Left ventricle myocardium inferior (tissue), 1 donor: ENCODE measurements around the gene ANK3. TPM values are rescaled to one million over a fixed set of nuclear protein-coding genes. Genes with fewer than 3 reads are reported as not detected.

ENCODE experiments used
- DNase-seq: peaks from one replicate; pipeline ENCODE4 v3.0.0-alpha.2; 2020
- H3K27ac ChIP-seq: fragments of 200-600 bp; replicated peaks from 2 replicates; pipeline ENCODE4 v1.8.0; 2021
- H3K27me3 ChIP-seq: fragments of 200-600 bp; 2 replicates; pipeline ENCODE4 v1.8.0; 2021; ENCODE audit warnings: low read depth
- H3K36me3 ChIP-seq: fragments of 200-600 bp; 2 replicates; pipeline ENCODE4 v1.8.0; 2021
- H3K4me1 ChIP-seq: fragments of 200-600 bp; 2 replicates; pipeline ENCODE4 v1.8.0; 2021
- H3K4me3 ChIP-seq: fragments of 200-600 bp; 2 replicates; pipeline ENCODE4 v1.8.0; 2021; ENCODE audit warnings: mild to moderate bottlenecking, moderate library complexity
- H3K9me3 ChIP-seq: fragments of 200-600 bp; replicated peaks from 2 replicates; pipeline ENCODE4 v1.8.0; 2021
- intact Hi-C: fragments of 100-400 bp; cut with micrococcal nuclease; formaldehyde crosslinking; loops from one replicate; pipeline ENCODE4 v1.11.0; 2022
- total RNA-seq: library from RNA; stranded (reverse); fragmentation: NEBNext Ultra II Directional; extraction: Animal tissue kit (Norgen Biotek cat#: 25700); gene quantifications from one replicate; pipeline ENCODE4 v1.2.1, GENCODE V29; 2021
- TF ChIP-seq, protein P1 (sequence below): fragments of 200-600 bp; IDR thresholded peaks from 2 replicates; pipeline ENCODE4 v1.8.0; 2021; ENCODE audit warnings: antibody characterized with exemption, mild to moderate bottlenecking, borderline replicate concordance
- donor health status: DM: no; HTN: yes; CAD: no; lungs with severe emphysema.

The ANK3 gene
- total RNA-seq, 1 donor from 2014 or later: 179 TPM

- intact Hi-C loops: no loop called here
- H3K9me3 ChIP-seq: no peaks in the 10 kb centered on the region
- H3K36me3 ChIP-seq: no peaks in the 10 kb centered on the region
- H3K4me1 ChIP-seq: no peaks in the 10 kb centered on the region
- no peak for DNase-seq
- no peak overlapping the region for H3K27ac ChIP-seq
- no peaks in the 10 kb centered on the region for H3K27me3 ChIP-seq
- TF ChIP-seq, protein P1, sequence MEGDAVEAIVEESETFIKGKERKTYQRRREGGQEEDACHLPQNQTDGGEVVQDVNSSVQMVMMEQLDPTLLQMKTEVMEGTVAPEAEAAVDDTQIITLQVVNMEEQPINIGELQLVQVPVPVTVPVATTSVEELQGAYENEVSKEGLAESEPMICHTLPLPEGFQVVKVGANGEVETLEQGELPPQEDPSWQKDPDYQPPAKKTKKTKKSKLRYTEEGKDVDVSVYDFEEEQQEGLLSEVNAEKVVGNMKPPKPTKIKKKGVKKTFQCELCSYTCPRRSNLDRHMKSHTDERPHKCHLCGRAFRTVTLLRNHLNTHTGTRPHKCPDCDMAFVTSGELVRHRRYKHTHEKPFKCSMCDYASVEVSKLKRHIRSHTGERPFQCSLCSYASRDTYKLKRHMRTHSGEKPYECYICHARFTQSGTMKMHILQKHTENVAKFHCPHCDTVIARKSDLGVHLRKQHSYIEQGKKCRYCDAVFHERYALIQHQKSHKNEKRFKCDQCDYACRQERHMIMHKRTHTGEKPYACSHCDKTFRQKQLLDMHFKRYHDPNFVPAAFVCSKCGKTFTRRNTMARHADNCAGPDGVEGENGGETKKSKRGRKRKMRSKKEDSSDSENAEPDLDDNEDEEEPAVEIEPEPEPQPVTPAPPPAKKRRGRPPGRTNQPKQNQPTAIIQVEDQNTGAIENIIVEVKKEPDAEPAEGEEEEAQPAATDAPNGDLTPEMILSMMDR: no peak
- H3K4me3 ChIP-seq: no peak overlapping the region
Observed at GRCh38 chr10:60413306-60414012, 23.8 kb upstream of the ANK3 start.

DNA sequence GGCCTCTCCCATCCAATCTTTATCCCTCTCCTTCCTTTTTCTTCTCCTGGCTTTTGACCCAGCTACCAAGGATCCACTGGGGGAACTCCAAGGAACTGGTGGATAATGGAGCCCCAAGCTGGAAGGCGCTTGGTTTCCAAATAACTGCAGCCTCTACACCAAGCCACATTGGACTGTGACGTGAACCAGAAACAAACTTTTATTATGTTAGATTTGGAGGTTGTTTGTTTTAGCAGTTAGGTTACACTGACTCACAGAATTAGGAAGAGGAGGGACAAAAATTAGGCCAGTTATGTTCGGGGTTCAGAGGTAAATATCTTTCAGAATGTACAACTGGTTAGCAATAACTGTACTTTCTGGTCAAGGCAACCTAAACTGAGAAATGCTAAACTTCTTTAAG lies 21.3 kb upstream of the ANK3 start:
- DNase-seq: no peak
- Histone ChIP-seq H3K27ac (no peak overlapping the region), H3K9me3 (no peaks in the 10 kb centered on the region), H3K4me3 (no peak overlapping the region), H3K4me1 (no peaks in the 10 kb centered on the region), H3K27me3 (no peaks in the 10 kb centered on the region), H3K36me3 (no peaks in the 10 kb centered on the region)
- intact Hi-C loops: no loop called here
- TF ChIP-seq, protein P1: no peak

- DNase-seq: no peak
- intact Hi-C loops: no loop called here
- Histone ChIP-seq H3K36me3 (no peaks in the 10 kb centered on the region), H3K27ac (no peak overlapping the region), H3K4me3 (no peak overlapping the region), H3K27me3 (no peaks in the 10 kb centered on the region), H3K9me3 (no peaks in the 10 kb centered on the region), H3K4me1 (no peaks in the 10 kb centered on the region)
- TF ChIP-seq, protein P1: no peak
Observed at GRCh38 chr10:60409202-60409601, 19.5 kb upstream of the ANK3 start.

DNA sequence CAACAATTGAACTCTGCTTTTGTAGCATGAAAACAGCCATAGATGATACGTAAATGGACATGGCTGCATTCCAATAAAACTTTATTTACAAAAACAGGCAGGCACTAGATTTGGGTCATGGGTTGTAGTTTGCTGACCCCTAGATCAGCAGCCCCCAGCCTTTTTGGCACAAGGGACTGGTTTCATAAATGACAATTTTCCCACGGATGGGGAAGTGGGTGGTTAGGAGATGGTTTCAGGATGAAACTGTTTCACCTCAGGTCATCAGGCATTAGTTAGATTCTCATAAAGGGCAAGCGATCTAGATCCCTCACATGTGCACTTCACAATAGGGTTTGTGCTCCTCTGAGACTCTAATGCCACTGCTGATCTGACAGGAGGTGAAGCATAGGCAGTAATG lies 16.5 kb upstream of the ANK3 start:
- intact Hi-C loops: no loop called here
- H3K9me3 ChIP-seq: peaks cover 10% of the 10 kb centered on the region
- TF ChIP-seq, protein P1: no peak

DNA sequence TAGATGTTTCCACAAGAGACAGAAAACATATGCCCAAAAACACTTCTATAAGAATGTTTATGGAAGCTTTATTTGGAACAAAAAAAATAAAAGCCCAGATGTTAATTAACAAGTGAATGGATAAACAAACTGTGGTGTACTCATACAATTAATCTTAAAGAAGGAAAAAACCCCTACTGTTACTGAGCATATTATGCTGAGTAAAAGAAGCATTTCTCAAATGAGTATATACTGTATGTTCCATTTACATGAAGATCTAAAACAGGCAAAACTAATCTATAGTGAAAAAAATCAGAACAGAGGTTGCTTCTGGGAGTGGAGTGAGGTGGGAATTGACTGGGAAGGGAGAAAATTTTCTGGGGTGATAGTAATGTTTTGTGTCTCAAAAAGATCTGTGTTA lies 15.5 kb upstream of the ANK3 start:
- Histone ChIP-seq H3K4me1 (peaks cover 2% of the 10 kb centered on the region), H3K9me3 (peaks cover 10% of the 10 kb centered on the region), H3K27me3 (no peaks in the 10 kb centered on the region), H3K4me3 (no peak overlapping the region), H3K27ac (no peak overlapping the region), H3K36me3 (no peaks in the 10 kb centered on the region)
- TF ChIP-seq, protein P1: no peak
- DNase-seq: no peak
- intact Hi-C loops: no loop called here

More for the DNA sequence above, 16.5 kb upstream of the ANK3 start:
- Histone ChIP-seq H3K27ac (no peak overlapping the region), H3K4me1 (no peaks in the 10 kb centered on the region), H3K36me3 (no peaks in the 10 kb centered on the region), H3K4me3 (no peak overlapping the region), H3K27me3 (no peaks in the 10 kb centered on the region)
- DNase-seq: no peak
